Nephron (organoid): ENCODE results near the gene PXMP2.

ENCODE experiments used
- H3K27ac Mint-ChIP-seq, 3 experiments: 2 replicates each; pipeline ENCODE4 v1.8.0; 2020; ENCODE audit warnings: mixed read lengths in 3 of 3, mild to moderate bottlenecking in 2 of 3, moderate library complexity in 1 of 3
- H3K27me3 Mint-ChIP-seq: 2 replicates; pipeline ENCODE4 v1.8.0; 2021; ENCODE audit warnings: low read depth, mild to moderate bottlenecking, moderate library complexity, mixed read lengths
- H3K36me3 Mint-ChIP-seq: 2 replicates; pipeline ENCODE4 v1.8.0; 2020; ENCODE audit warnings: low read depth, mixed read lengths
- H3K4me1 Mint-ChIP-seq: 2 replicates; pipeline ENCODE4 v1.8.0; 2020; ENCODE audit warnings: mixed read lengths
- H3K4me3 Mint-ChIP-seq, 3 experiments: 2 replicates each; pipeline ENCODE4 v1.8.0; 2020; ENCODE audit warnings: mild to moderate bottlenecking in 3 of 3, mixed read lengths in 3 of 3, moderate library complexity in 2 of 3
- H3K9me3 Mint-ChIP-seq: 2 replicates; pipeline ENCODE4 v1.8.0; 2020; ENCODE audit warnings: mixed read lengths
- TF ChIP-seq, protein P1 (sequence below), 3 experiments: fragments of 200-600 bp; sonication (generic); IDR thresholded peaks; one replicate each; pipeline ENCODE4 v1.5.0; 2021; ENCODE audit warnings: antibody characterized with exemption in 3 of 3; ENCODE audit not compliant: unreplicated experiment in 3 of 3

Gene PXMP2

DNA sequence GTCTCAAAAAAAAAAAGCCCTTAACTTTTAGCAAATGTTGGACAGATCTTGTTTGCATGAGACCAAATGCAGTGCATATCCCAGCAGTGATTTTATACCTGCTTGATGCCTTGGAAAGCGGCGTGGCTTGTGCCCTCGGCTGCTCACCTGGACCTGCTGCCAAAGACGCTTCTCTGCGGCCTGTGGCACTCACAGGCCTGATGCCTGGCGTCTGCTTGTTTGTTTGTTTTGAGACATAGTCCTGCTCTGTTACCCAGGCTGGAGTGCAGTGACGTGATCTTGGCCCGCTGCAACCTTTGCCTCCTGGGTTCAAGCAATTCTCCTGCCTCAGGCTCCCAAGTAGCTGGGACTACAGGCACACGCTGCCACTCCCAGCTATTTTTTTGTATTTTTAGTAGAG lies 28.5 kb downstream of the PXMP2 start:
- H3K4me1 Mint-ChIP-seq = no peaks in the 10 kb centered on the region
- H3K36me3 Mint-ChIP-seq = peaks cover 32% of the 10 kb centered on the region
- no peaks in the 10 kb centered on the region for H3K27me3 Mint-ChIP-seq
- H3K27ac Mint-ChIP-seq = no peak overlapping the region
- H3K9me3 Mint-ChIP-seq = no peaks in the 10 kb centered on the region
- H3K4me3 Mint-ChIP-seq = no peak overlapping the region
- TF ChIP-seq, protein P1, sequence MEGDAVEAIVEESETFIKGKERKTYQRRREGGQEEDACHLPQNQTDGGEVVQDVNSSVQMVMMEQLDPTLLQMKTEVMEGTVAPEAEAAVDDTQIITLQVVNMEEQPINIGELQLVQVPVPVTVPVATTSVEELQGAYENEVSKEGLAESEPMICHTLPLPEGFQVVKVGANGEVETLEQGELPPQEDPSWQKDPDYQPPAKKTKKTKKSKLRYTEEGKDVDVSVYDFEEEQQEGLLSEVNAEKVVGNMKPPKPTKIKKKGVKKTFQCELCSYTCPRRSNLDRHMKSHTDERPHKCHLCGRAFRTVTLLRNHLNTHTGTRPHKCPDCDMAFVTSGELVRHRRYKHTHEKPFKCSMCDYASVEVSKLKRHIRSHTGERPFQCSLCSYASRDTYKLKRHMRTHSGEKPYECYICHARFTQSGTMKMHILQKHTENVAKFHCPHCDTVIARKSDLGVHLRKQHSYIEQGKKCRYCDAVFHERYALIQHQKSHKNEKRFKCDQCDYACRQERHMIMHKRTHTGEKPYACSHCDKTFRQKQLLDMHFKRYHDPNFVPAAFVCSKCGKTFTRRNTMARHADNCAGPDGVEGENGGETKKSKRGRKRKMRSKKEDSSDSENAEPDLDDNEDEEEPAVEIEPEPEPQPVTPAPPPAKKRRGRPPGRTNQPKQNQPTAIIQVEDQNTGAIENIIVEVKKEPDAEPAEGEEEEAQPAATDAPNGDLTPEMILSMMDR (IDR thresholded peaks at IDR 0.05; ENCODE audit: unreplicated experiment in 3 of 3) = no peak

DNA sequence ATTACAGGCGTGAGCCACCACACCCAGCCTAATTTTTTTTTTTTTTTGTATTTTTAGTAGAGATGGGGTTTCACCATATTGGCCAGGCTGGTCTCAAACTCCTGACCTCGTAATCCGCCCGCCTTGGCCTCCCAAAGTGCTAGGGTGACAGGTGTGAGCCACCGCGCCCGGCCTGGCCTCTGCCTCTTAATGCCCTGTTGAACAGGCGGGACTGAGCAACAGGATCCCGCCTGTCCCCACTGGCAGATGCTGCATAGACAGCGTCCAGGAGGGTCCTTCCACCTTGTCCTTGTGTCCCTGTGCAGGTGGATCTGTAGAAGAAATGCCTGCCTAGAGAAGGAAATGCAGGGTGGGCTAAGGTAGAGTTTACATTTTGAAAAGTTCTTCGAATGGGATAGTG lies 29.0 kb downstream of the PXMP2 start:
- Mint-ChIP-seq H3K4me1 (no peaks in the 10 kb centered on the region), H3K4me3 (no peak overlapping the region), H3K9me3 (no peaks in the 10 kb centered on the region), H3K27ac (no peak overlapping the region), H3K27me3 (no peaks in the 10 kb centered on the region), H3K36me3 (peaks cover 36% of the 10 kb centered on the region)
- TF ChIP-seq, protein P1 (IDR thresholded peaks at IDR 0.05; ENCODE audit: unreplicated experiment in 3 of 3) = no peak

DNA sequence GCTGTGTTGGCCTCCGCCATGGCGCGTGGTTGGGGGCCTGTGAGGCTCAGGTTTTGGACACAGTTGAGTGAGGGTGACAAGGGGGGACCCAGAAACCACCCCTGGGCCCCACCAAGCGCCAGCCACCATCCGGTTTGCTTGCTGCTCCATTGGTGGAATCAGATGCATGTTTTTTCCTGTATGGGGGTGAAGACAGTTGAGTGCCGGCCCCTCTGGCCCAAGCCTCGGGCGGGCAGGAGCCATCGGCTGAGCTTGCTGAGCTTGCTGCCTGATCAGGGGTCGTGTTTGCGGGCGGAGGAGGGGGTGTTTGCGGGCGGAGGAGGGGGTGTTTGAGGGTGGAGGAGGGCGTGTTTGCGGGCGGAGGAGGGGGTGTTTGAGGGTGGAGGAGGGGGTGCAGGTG lies 29.6 kb downstream of the PXMP2 start:
- Mint-ChIP-seq H3K27me3 (no peaks in the 10 kb centered on the region), H3K36me3 (peaks cover 36% of the 10 kb centered on the region), H3K27ac (no peak overlapping the region), H3K9me3 (no peaks in the 10 kb centered on the region), H3K4me3 (no peak overlapping the region), H3K4me1 (no peaks in the 10 kb centered on the region)
- TF ChIP-seq, protein P1 (IDR thresholded peaks at IDR 0.05; ENCODE audit: unreplicated experiment in 3 of 3) = no peak

DNA sequence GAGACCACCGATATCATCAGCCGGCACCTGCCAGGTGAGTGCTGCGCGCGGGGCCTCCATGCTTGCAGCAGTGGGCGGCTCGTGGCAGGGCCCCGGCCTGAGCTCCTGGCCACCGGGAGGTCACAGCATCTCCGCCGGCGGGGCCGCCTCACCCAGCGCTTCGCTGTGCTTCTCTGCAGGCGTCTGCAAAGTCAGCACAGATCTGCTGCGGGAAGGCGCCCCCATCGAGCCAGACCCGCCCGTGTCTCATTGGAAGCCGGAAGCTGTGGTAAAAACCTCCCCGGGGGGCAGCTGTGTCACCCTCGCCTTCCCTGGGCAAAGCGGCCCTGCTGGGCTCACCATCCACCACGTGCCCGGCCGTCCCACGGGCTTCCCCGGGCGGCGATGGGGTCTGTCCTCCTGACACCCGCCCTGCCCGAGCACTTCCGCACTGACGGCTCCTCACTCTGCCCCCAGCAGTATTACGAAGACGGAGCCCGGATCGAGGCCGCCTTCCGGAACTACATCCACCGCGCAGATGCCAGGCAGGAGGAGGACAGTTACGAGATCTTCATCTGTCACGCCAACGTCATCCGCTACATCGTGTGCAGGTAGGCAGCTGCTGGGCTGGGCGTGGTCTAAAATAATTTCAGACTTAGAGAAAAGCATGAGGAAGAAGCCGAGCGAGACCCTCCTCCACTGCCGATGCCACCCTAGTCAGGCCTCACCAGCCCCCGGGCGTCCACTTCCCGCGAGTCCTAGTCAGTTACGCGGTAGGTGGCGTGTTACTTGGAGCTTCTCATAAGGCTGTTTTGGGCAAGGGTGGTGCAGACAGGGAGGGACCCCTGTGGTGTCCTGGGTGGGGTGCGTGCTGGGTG lies 30.4 kb downstream of the PXMP2 start:
- no peaks in the 10 kb centered on the region for H3K4me1 Mint-ChIP-seq
- H3K27ac Mint-ChIP-seq = no peak overlapping the region
- no peaks in the 10 kb centered on the region for H3K27me3 Mint-ChIP-seq
- no peak overlapping the region for H3K4me3 Mint-ChIP-seq
- TF ChIP-seq, protein P1 (IDR thresholded peaks at IDR 0.05; ENCODE audit: unreplicated experiment in 3 of 3) = no peak
- no peaks in the 10 kb centered on the region for H3K9me3 Mint-ChIP-seq
- H3K36me3 Mint-ChIP-seq = peaks cover 36% of the 10 kb centered on the region

DNA sequence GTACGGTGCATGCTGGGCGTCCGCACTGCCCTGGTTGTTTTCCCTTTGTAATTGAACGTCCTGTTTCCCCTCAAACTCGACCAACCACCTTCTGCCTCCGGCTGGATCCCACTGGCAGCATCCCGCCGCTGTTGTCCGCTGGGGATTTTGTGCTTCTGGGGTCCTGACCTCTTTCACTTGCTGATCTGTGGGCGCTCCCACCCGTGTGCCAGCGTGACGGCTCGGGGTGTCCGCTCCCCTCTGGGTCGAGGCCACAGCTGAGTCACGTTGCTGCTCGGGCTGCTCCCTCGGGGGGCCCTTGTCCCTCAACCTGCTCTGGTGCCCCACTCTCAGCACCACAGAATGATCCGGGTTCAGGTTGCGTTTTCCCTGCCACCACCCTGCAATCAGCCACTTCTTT lies 31.3 kb downstream of the PXMP2 start:
- peaks cover 42% of the 10 kb centered on the region for H3K36me3 Mint-ChIP-seq

More for the DNA sequence above, 31.3 kb downstream of the PXMP2 start:
- TF ChIP-seq, protein P1 (IDR thresholded peaks at IDR 0.05; ENCODE audit: unreplicated experiment in 3 of 3) = no peak
- H3K9me3 Mint-ChIP-seq = no peaks in the 10 kb centered on the region
- H3K4me3 Mint-ChIP-seq = no peak overlapping the region
- no peaks in the 10 kb centered on the region for H3K27me3 Mint-ChIP-seq
- H3K4me1 Mint-ChIP-seq = no peaks in the 10 kb centered on the region
- H3K27ac Mint-ChIP-seq = no peak overlapping the region
